WTC11 (cell line): Measurements from ENCODE around the gene DHX8. TPM values are rescaled to one million over a fixed set of nuclear protein-coding genes. Genes with fewer than 3 reads are reported as not detected.

Source experiments
- CREB1 ChIP-seq: sonication (generic); formaldehyde crosslinking; IDR thresholded peaks from 2 replicates; pipeline ENCODE4 v1.8.0; 2023; ENCODE audit warnings: mild to moderate bottlenecking, missing genetic modification reagents
- ESRRA ChIP-seq: sonication (generic); formaldehyde crosslinking; IDR thresholded peaks from 2 replicates; pipeline ENCODE4 v1.8.1; 2022; ENCODE audit warnings: mild to moderate bottlenecking, missing genetic modification reagents, borderline replicate concordance
- FOXK1 ChIP-seq: sonication (generic); formaldehyde crosslinking; IDR thresholded peaks from 2 replicates; pipeline ENCODE4 v1.8.0; 2022; ENCODE audit warnings: mild to moderate bottlenecking, moderate library complexity, missing genetic modification reagents
- FOXP1 ChIP-seq: sonication (generic); formaldehyde crosslinking; IDR thresholded peaks from 2 replicates; pipeline ENCODE4 v1.8.0; 2022; ENCODE audit warnings: missing genetic modification reagents, mild to moderate bottlenecking, moderate library complexity, borderline replicate concordance
- GRHL2 ChIP-seq: fragments of 250-450 bp; sonication (Bioruptor Pico); IDR thresholded peaks from 2 replicates; pipeline ENCODE4 v1.8.0; 2022; ENCODE audit warnings: mild to moderate bottlenecking, moderate library complexity; ENCODE audit not compliant: insufficient replicate concordance, severe bottlenecking
- GTF2I ChIP-seq: fragments of 250-450 bp; sonication (Bioruptor Pico); conservative IDR thresholded peaks from 2 replicates; pipeline ENCODE4 v1.4.0; 2021; ENCODE audit warnings: mild to moderate bottlenecking
- IRF2 ChIP-seq: sonication (generic); formaldehyde crosslinking; IDR thresholded peaks from 2 replicates; pipeline ENCODE4 v1.8.0; 2022; ENCODE audit warnings: low read depth, missing genetic modification reagents, borderline replicate concordance
- SMAD4 ChIP-seq: sonication (generic); formaldehyde crosslinking; IDR thresholded peaks from 2 replicates; pipeline ENCODE4 v1.8.0; 2022; ENCODE audit warnings: mild to moderate bottlenecking, missing genetic modification reagents
- TEAD1 ChIP-seq: sonication (generic); formaldehyde crosslinking; IDR thresholded peaks from 2 replicates; pipeline ENCODE4 v1.8.0; 2022; ENCODE audit warnings: mild to moderate bottlenecking, missing genetic modification reagents
- ZNF121 ChIP-seq: sonication (generic); formaldehyde crosslinking; IDR thresholded peaks from 2 replicates; pipeline ENCODE4 v1.8.0; 2023; ENCODE audit warnings: missing genetic modification reagents
- ZNF219 ChIP-seq: sonication (generic); formaldehyde crosslinking; IDR thresholded peaks from 2 replicates; pipeline ENCODE4 v1.8.0; 2023; ENCODE audit warnings: missing genetic modification reagents, mild to moderate bottlenecking, borderline replicate concordance
- ZNF263 ChIP-seq: sonication (generic); formaldehyde crosslinking; IDR thresholded peaks from 2 replicates; pipeline ENCODE4 v1.8.1; 2022; ENCODE audit warnings: low read depth, mild to moderate bottlenecking, moderate library complexity, missing genetic modification reagents
- ZNF396 ChIP-seq: fragments of 250-450 bp; sonication (Bioruptor Pico); IDR thresholded peaks from 2 replicates; pipeline ENCODE4 v1.8.0; 2021; ENCODE audit warnings: mild to moderate bottlenecking, moderate library complexity, borderline replicate concordance
- total RNA-seq: library from RNA; stranded (reverse); gene quantifications from 3 replicates; pipeline ENCODE4 v1.2.3, GENCODE V29; 2021
- TF ChIP-seq, protein P1 (sequence below): sonication (generic); formaldehyde crosslinking; IDR thresholded peaks from 2 replicates; pipeline ENCODE4 v1.8.0; 2022; ENCODE audit warnings: missing genetic modification reagents
- TF ChIP-seq, protein P2 (sequence below): sonication (generic); formaldehyde crosslinking; IDR thresholded peaks from 2 replicates; pipeline ENCODE4 v1.8.1; 2023; ENCODE audit warnings: mild to moderate bottlenecking, missing genetic modification reagents
- TF ChIP-seq, protein P3 (sequence below): sonication (generic); formaldehyde crosslinking; conservative IDR thresholded peaks from 2 replicates; pipeline ENCODE4 v1.8.1; 2023; ENCODE audit warnings: mild to moderate bottlenecking, low read depth, missing genetic modification reagents, moderate library complexity
- TF ChIP-seq, protein P4 (sequence below): fragments of 250-450 bp; sonication (Bioruptor Pico); IDR thresholded peaks from 2 replicates; pipeline ENCODE4 v1.8.0; 2021; ENCODE audit warnings: mild to moderate bottlenecking
- TF ChIP-seq, protein P5 (sequence below): sonication (generic); formaldehyde crosslinking; IDR thresholded peaks from 2 replicates; pipeline ENCODE4 v1.8.0; 2023; ENCODE audit warnings: mild to moderate bottlenecking, missing genetic modification reagents
- TF ChIP-seq, protein P6 (sequence below): fragments of 250-450 bp; sonication (Bioruptor Pico); IDR thresholded peaks from 2 replicates; pipeline ENCODE4 v2.1.2; 2022; ENCODE audit warnings: mild to moderate bottlenecking, moderate library complexity
- TF ChIP-seq, protein P7 (sequence below): sonication (generic); formaldehyde crosslinking; IDR thresholded peaks from 2 replicates; pipeline ENCODE4 v1.8.0; 2022; ENCODE audit warnings: mild to moderate bottlenecking, missing genetic modification reagents
- TF ChIP-seq, protein P8 (sequence below): fragments of 200-600 bp; IDR thresholded peaks from 2 replicates; pipeline ENCODE4 v1.8.0; 2022; ENCODE audit warnings: antibody characterized with exemption

The DHX8 gene
- total RNA-seq, 1 experiment from 2014 or later, result 58.5 TPM

DNA sequence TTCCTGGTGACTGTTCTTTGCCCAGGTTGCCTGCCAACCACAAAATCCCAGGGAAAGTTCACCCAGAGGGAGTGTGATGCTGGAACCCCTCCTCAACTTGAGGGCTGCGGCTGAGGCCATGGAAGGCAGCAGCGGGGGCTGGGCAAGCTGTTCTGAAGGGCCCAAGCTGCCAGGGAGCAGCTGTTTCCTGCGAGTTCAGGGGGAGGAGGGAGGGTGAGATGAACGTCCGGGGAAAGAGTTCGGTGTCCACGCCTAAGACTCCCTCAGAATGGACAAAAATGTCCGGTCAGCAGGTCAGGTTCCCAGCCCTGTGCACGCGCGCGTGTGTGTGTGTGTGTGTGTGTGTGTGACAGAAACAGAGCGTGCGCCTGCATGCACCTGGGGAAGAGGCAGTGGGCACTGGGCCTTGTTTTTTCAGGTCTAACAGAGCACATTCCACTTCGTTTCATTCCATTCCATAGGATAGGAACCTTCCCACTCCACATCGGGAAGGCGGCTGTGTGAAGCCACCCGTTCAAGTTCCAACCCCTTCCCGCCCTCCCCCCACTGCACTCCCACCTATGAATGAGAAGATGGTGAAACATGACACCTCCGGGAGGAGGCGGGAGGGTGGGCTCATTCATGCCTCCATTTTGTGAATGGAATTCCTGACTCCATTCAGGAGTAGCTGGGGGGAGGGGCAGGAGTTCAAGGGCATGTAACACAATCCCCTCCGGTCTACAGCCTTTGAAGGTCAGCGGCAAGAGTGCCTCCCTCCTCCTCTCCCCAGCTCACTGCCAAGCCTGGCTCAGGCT, 46.7 kb downstream of the DHX8 start (continued):
- TF ChIP-seq, protein P1, sequence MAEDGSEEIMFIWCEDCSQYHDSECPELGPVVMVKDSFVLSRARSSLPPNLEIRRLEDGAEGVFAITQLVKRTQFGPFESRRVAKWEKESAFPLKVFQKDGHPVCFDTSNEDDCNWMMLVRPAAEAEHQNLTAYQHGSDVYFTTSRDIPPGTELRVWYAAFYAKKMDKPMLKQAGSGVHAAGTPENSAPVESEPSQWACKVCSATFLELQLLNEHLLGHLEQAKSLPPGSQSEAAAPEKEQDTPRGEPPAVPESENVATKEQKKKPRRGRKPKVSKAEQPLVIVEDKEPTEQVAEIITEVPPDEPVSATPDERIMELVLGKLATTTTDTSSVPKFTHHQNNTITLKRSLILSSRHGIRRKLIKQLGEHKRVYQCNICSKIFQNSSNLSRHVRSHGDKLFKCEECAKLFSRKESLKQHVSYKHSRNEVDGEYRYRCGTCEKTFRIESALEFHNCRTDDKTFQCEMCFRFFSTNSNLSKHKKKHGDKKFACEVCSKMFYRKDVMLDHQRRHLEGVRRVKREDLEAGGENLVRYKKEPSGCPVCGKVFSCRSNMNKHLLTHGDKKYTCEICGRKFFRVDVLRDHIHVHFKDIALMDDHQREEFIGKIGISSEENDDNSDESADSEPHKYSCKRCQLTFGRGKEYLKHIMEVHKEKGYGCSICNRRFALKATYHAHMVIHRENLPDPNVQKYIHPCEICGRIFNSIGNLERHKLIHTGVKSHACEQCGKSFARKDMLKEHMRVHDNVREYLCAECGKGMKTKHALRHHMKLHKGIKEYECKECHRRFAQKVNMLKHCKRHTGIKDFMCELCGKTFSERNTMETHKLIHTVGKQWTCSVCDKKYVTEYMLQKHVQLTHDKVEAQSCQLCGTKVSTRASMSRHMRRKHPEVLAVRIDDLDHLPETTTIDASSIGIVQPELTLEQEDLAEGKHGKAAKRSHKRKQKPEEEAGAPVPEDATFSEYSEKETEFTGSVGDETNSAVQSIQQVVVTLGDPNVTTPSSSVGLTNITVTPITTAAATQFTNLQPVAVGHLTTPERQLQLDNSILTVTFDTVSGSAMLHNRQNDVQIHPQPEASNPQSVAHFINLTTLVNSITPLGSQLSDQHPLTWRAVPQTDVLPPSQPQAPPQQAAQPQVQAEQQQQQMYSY (CRISPR knock-in tag), result peak; percentile 20; the same call in 1 of the 2 replicates
- TF ChIP-seq TEAD1 (peak; percentile 98), CREB1 (CRISPR knock-in tag) (no peak), GRHL2 (CRISPR knock-in tag) (no peak), ZNF121 (CRISPR knock-in tag) (no peak), FOXK1 (CRISPR knock-in tag) (peak; percentile 62), ESRRA (CRISPR knock-in tag) (peak; percentile 93; the same call in 1 of the 2 replicates), IRF2 (CRISPR knock-in tag) (no peak), SMAD4 (CRISPR knock-in tag) (no peak), ZNF219 (CRISPR knock-in tag) (no peak), ZNF263 (CRISPR knock-in tag) (no peak), ZNF396 (CRISPR knock-in tag) (no peak), FOXP1 (CRISPR knock-in tag) (no peak), GTF2I (CRISPR knock-in tag) (no peak)
- TF ChIP-seq, protein P2, sequence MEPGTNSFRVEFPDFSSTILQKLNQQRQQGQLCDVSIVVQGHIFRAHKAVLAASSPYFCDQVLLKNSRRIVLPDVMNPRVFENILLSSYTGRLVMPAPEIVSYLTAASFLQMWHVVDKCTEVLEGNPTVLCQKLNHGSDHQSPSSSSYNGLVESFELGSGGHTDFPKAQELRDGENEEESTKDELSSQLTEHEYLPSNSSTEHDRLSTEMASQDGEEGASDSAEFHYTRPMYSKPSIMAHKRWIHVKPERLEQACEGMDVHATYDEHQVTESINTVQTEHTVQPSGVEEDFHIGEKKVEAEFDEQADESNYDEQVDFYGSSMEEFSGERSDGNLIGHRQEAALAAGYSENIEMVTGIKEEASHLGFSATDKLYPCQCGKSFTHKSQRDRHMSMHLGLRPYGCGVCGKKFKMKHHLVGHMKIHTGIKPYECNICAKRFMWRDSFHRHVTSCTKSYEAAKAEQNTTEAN (CRISPR knock-in tag), result no peak
- TF ChIP-seq, protein P3, sequence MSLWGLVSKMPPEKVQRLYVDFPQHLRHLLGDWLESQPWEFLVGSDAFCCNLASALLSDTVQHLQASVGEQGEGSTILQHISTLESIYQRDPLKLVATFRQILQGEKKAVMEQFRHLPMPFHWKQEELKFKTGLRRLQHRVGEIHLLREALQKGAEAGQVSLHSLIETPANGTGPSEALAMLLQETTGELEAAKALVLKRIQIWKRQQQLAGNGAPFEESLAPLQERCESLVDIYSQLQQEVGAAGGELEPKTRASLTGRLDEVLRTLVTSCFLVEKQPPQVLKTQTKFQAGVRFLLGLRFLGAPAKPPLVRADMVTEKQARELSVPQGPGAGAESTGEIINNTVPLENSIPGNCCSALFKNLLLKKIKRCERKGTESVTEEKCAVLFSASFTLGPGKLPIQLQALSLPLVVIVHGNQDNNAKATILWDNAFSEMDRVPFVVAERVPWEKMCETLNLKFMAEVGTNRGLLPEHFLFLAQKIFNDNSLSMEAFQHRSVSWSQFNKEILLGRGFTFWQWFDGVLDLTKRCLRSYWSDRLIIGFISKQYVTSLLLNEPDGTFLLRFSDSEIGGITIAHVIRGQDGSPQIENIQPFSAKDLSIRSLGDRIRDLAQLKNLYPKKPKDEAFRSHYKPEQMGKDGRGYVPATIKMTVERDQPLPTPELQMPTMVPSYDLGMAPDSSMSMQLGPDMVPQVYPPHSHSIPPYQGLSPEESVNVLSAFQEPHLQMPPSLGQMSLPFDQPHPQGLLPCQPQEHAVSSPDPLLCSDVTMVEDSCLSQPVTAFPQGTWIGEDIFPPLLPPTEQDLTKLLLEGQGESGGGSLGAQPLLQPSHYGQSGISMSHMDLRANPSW (CRISPR knock-in tag), result no peak
- TF ChIP-seq, protein P4, sequence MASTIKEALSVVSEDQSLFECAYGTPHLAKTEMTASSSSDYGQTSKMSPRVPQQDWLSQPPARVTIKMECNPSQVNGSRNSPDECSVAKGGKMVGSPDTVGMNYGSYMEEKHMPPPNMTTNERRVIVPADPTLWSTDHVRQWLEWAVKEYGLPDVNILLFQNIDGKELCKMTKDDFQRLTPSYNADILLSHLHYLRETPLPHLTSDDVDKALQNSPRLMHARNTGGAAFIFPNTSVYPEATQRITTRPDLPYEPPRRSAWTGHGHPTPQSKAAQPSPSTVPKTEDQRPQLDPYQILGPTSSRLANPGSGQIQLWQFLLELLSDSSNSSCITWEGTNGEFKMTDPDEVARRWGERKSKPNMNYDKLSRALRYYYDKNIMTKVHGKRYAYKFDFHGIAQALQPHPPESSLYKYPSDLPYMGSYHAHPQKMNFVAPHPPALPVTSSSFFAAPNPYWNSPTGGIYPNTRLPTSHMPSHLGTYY, result no peak
- TF ChIP-seq, protein P5, sequence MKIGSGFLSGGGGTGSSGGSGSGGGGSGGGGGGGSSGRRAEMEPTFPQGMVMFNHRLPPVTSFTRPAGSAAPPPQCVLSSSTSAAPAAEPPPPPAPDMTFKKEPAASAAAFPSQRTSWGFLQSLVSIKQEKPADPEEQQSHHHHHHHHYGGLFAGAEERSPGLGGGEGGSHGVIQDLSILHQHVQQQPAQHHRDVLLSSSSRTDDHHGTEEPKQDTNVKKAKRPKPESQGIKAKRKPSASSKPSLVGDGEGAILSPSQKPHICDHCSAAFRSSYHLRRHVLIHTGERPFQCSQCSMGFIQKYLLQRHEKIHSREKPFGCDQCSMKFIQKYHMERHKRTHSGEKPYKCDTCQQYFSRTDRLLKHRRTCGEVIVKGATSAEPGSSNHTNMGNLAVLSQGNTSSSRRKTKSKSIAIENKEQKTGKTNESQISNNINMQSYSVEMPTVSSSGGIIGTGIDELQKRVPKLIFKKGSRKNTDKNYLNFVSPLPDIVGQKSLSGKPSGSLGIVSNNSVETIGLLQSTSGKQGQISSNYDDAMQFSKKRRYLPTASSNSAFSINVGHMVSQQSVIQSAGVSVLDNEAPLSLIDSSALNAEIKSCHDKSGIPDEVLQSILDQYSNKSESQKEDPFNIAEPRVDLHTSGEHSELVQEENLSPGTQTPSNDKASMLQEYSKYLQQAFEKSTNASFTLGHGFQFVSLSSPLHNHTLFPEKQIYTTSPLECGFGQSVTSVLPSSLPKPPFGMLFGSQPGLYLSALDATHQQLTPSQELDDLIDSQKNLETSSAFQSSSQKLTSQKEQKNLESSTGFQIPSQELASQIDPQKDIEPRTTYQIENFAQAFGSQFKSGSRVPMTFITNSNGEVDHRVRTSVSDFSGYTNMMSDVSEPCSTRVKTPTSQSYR (CRISPR knock-in tag), result peak; percentile 99
- TF ChIP-seq, protein P6, sequence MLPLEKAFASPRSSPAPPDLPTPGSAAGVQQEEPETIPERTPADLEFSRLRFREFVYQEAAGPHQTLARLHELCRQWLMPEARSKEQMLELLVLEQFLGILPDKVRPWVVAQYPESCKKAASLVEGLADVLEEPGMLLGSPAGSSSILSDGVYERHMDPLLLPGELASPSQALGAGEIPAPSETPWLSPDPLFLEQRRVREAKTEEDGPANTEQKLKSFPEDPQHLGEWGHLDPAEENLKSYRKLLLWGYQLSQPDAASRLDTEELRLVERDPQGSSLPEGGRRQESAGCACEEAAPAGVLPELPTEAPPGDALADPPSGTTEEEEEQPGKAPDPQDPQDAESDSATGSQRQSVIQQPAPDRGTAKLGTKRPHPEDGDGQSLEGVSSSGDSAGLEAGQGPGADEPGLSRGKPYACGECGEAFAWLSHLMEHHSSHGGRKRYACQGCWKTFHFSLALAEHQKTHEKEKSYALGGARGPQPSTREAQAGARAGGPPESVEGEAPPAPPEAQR, result no peak
- TF ChIP-seq, protein P7, sequence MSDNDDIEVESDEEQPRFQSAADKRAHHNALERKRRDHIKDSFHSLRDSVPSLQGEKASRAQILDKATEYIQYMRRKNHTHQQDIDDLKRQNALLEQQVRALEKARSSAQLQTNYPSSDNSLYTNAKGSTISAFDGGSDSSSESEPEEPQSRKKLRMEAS, result no peak
- TF ChIP-seq, protein P8, sequence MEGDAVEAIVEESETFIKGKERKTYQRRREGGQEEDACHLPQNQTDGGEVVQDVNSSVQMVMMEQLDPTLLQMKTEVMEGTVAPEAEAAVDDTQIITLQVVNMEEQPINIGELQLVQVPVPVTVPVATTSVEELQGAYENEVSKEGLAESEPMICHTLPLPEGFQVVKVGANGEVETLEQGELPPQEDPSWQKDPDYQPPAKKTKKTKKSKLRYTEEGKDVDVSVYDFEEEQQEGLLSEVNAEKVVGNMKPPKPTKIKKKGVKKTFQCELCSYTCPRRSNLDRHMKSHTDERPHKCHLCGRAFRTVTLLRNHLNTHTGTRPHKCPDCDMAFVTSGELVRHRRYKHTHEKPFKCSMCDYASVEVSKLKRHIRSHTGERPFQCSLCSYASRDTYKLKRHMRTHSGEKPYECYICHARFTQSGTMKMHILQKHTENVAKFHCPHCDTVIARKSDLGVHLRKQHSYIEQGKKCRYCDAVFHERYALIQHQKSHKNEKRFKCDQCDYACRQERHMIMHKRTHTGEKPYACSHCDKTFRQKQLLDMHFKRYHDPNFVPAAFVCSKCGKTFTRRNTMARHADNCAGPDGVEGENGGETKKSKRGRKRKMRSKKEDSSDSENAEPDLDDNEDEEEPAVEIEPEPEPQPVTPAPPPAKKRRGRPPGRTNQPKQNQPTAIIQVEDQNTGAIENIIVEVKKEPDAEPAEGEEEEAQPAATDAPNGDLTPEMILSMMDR, result no peak
